ENCODE results near the gene ALG11. TPM values are rescaled to one million over a fixed set of nuclear protein-coding genes. Genes with fewer than 3 reads are reported as not detected.
A peak's percentile ranks its signal among the peaks of the same experiment; 100 is the strongest.

Gene ALG11
- total RNA-seq, 3 donors from 2014 or later, result 20.6 to 27.5 (median 26.5) TPM

GRCh38 chr13:52004511-52005170, 7.6 kb upstream of the ALG11 start:
- Mint-ChIP-seq H3K36me3 (ENCODE audit: insufficient read depth) (no peaks in the 10 kb centered on the region), H3K4me1 (ENCODE audit: low read depth) (no peaks in the 10 kb centered on the region), H3K27me3 (ENCODE audit: low read depth) (peaks cover 17% of the 10 kb centered on the region), H3K9me3 (no peaks in the 10 kb centered on the region), H3K4me3 (no peak overlapping the region)
- ATAC-seq (no peak), DNase-seq (no peak)

- DNase-seq (no peak), ATAC-seq (no peak)
- Mint-ChIP-seq H3K9me3 (no peaks in the 10 kb centered on the region), H3K4me3 (no peak overlapping the region), H3K4me1 (ENCODE audit: low read depth) (peaks cover 4% of the 10 kb centered on the region), H3K27me3 (ENCODE audit: low read depth) (peaks cover 23% of the 10 kb centered on the region), H3K36me3 (ENCODE audit: insufficient read depth) (no peaks in the 10 kb centered on the region)
These were observed 6.2 kb upstream of the ALG11 start for GRCh38 chr13:52005841-52006522.

GRCh38 chr13:52006523-52007245, 5.5 kb upstream of the ALG11 start:
- Mint-ChIP-seq H3K4me1 (ENCODE audit: low read depth) (peaks cover 8% of the 10 kb centered on the region), H3K9me3 (no peaks in the 10 kb centered on the region), H3K27me3 (ENCODE audit: low read depth) (peaks cover 26% of the 10 kb centered on the region), H3K4me3 (no peak overlapping the region), H3K36me3 (ENCODE audit: insufficient read depth) (no peaks in the 10 kb centered on the region)
- DNase-seq, result no peak
- no peak for ATAC-seq

GRCh38 chr13:52009946-52010345, 2.3 kb upstream of the ALG11 start:
- Mint-ChIP-seq H3K27me3 (ENCODE audit: low read depth) (peaks cover 26% of the 10 kb centered on the region), H3K4me1 (ENCODE audit: low read depth) (peaks cover 19% of the 10 kb centered on the region), H3K9me3 (no peaks in the 10 kb centered on the region), H3K4me3 (peak overlapping the region; percentile 60), H3K36me3 (ENCODE audit: insufficient read depth) (no peaks in the 10 kb centered on the region)
- ATAC-seq (no peak), DNase-seq (no peak)

- no peaks in the 10 kb centered on the region for H3K9me3 Mint-ChIP-seq
- peaks cover 26% of the 10 kb centered on the region for H3K27me3 Mint-ChIP-seq (ENCODE audit: low read depth)
- H3K36me3 Mint-ChIP-seq (ENCODE audit: insufficient read depth), result peaks cover 6% of the 10 kb centered on the region
- H3K4me3 Mint-ChIP-seq, result peak within 1 kb of the TSS; percentile 99
- H3K4me1 Mint-ChIP-seq (ENCODE audit: low read depth), result peaks cover 24% of the 10 kb centered on the region
- ATAC-seq, result peak; percentile 8 to 14
- peak; percentile 5 for DNase-seq
These were observed 1.1 kb upstream of the ALG11 start, which contains the start of gene ATP7B for GRCh38 chr13:52010890-52011631. Gene ATP7B, minus strand, starts transcription at chr13:52011450. Its CDS starts 113 bp downstream, at chr13:52011337.

DNA sequence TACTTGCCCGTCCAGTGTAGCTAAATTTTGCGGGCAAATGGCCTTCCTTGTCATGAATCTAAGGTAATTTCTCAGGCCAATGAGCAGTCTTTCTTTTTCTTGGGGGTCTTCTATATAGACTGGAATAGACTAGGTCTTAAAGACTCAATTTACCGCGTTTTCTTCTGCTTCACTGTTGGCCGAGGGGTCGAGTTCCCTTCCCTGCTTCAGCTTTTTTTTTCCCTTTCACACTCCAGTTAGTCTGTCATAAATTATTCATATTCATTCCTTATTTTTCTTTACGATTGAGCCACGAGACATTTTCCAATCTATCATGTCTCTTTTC, 276 bp downstream of the ALG11 start:
- Mint-ChIP-seq H3K4me1 (ENCODE audit: low read depth) (peaks cover 30% of the 10 kb centered on the region), H3K36me3 (ENCODE audit: insufficient read depth) (peaks cover 17% of the 10 kb centered on the region), H3K27me3 (ENCODE audit: low read depth) (peaks cover 22% of the 10 kb centered on the region), H3K9me3 (no peaks in the 10 kb centered on the region), H3K4me3 (peak overlapping the region; percentile 99)
- DNase-seq, result no peak
- ATAC-seq, result no peak

DNA sequence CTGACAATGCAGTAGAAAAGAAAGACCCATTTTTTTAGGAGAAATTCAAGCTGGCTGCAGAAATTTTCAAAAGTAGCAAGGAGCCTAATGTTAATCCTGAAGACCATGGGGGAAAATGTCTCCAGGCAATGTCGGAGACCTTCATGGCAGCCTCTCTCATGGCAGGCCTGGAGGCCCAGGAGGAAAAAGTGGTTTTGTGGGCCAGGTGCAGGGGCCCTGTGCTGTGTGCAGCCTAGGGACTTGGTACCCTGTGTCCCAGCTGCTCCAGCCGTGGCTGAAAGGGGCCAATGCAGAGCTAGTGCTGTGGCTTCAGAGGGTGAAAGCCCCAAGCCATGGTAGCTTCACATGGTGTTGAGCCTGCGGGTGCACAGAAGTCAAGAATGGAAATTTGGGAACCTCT, 4.1 kb downstream of the ALG11 start:
- H3K4me3 Mint-ChIP-seq, result no peak overlapping the region
- H3K4me1 Mint-ChIP-seq (ENCODE audit: low read depth), result peaks cover 28% of the 10 kb centered on the region
- no peaks in the 10 kb centered on the region for H3K27me3 Mint-ChIP-seq (ENCODE audit: low read depth)
- H3K36me3 Mint-ChIP-seq (ENCODE audit: insufficient read depth), result peaks cover 41% of the 10 kb centered on the region
- DNase-seq, result no peak
- ATAC-seq, result no peak
- no peaks in the 10 kb centered on the region for H3K9me3 Mint-ChIP-seq

GRCh38 chr13:52020191-52020590, 8.0 kb downstream of the ALG11 start:
- ATAC-seq, result no peak
- Mint-ChIP-seq H3K36me3 (ENCODE audit: insufficient read depth) (peaks cover 61% of the 10 kb centered on the region), H3K27me3 (ENCODE audit: low read depth) (no peaks in the 10 kb centered on the region), H3K4me1 (ENCODE audit: low read depth) (peaks cover 18% of the 10 kb centered on the region), H3K9me3 (no peaks in the 10 kb centered on the region), H3K4me3 (no peak overlapping the region)
- no peak for DNase-seq

DNA sequence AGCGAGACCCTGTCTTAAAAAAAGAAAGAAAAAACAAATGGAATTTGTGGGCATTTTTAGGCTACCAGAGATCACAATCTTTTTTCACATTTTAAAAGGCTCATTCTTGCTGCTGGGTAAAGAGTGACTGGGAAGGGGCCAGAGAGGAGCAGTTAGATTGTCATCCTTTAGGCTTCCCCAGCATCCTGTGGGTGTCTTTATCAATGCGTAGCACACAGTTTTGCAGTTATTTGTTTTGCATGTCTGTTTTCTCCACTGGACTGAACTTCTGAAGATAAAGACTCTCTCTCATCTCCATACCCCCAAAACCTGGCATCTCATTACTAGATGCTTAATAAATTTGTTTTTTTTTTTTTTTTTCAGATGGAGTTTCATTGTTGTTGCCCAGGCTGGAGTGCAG, 10.2 kb downstream of the ALG11 start:
- Mint-ChIP-seq H3K4me1 (ENCODE audit: low read depth) (peaks cover 23% of the 10 kb centered on the region), H3K27me3 (ENCODE audit: low read depth) (no peaks in the 10 kb centered on the region), H3K36me3 (ENCODE audit: insufficient read depth) (peaks cover 66% of the 10 kb centered on the region), H3K9me3 (peaks cover 6% of the 10 kb centered on the region), H3K4me3 (no peak overlapping the region)
- DNase-seq, result no peak
- ATAC-seq, result no peak

- peaks cover 73% of the 10 kb centered on the region for H3K36me3 Mint-ChIP-seq (ENCODE audit: insufficient read depth)
- H3K9me3 Mint-ChIP-seq, result peaks cover 9% of the 10 kb centered on the region
- peaks cover 20% of the 10 kb centered on the region for H3K4me1 Mint-ChIP-seq (ENCODE audit: low read depth)
- H3K27me3 Mint-ChIP-seq (ENCODE audit: low read depth), result no peaks in the 10 kb centered on the region
- DNase-seq (no peak), ATAC-seq (no peak)
- H3K4me3 Mint-ChIP-seq, result no peak within 1 kb of the TSS
These were observed 12.3 kb downstream of the ALG11 start, which contains the start of gene UTP14C for GRCh38 chr13:52024481-52024880. Gene UTP14C, plus strand, starts transcription at chr13:52024691. Its CDS starts 4,114 bp downstream, at chr13:52028805.

GRCh38 chr13:52025475-52026245, 13.5 kb downstream of the ALG11 start:
- ATAC-seq, result no peak
- no peak for DNase-seq
- peaks cover 68% of the 10 kb centered on the region for H3K36me3 Mint-ChIP-seq (ENCODE audit: insufficient read depth)
- peaks cover 18% of the 10 kb centered on the region for H3K9me3 Mint-ChIP-seq
- no peak overlapping the region for H3K4me3 Mint-ChIP-seq
- H3K27me3 Mint-ChIP-seq (ENCODE audit: low read depth), result no peaks in the 10 kb centered on the region
- H3K4me1 Mint-ChIP-seq (ENCODE audit: low read depth), result peaks cover 20% of the 10 kb centered on the region

DNA sequence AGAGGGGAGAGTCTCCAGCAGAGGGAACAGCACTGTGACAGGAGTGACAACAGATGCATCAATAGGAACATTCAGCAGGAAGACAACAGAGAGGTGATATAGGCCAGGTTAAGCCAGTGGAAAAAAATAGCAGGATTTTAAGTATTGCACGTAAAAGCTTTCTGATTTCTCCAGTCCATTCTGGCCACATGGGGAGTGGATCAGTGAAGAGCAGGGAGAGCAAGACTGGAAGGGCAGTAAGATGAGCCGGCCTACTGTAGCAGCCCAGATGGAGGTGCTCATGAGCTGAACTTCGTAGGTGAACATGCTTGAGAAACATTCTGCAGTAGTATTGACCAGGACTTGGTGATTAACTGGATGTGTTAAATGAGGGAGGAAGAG, 14.0 kb downstream of the ALG11 start:
- ATAC-seq, result no peak
- Mint-ChIP-seq H3K27me3 (ENCODE audit: low read depth) (no peaks in the 10 kb centered on the region), H3K4me3 (no peak overlapping the region)

GRCh38 chr13:52027832-52028231, 15.6 kb downstream of the ALG11 start:
- Mint-ChIP-seq H3K4me3 (no peak overlapping the region), H3K4me1 (ENCODE audit: low read depth) (peaks cover 18% of the 10 kb centered on the region), H3K36me3 (ENCODE audit: insufficient read depth) (peaks cover 58% of the 10 kb centered on the region), H3K9me3 (peaks cover 18% of the 10 kb centered on the region), H3K27me3 (ENCODE audit: low read depth) (no peaks in the 10 kb centered on the region)
- no peak for DNase-seq
- ATAC-seq, result no peak

More for the DNA sequence above, 14.0 kb downstream of the ALG11 start:
- peaks cover 63% of the 10 kb centered on the region for H3K36me3 Mint-ChIP-seq (ENCODE audit: insufficient read depth)
- no peak for DNase-seq
- H3K4me1 Mint-ChIP-seq (ENCODE audit: low read depth), result peaks cover 19% of the 10 kb centered on the region
- H3K9me3 Mint-ChIP-seq, result peaks cover 18% of the 10 kb centered on the region

Data from activated T-cell treated with anti-CD3 and anti-CD28 coated beads, Interleukin-2, amount 50 U/mL, for 4 hours (primary cell).